NB4 (cell line): ENCODE data around the gene SLC5A4.

Source experiments
- CTCF ChIP-seq: IDR thresholded peaks from one replicate; pipeline ENCODE4 v1.5.1; 2012; ENCODE audit warnings: low read depth, low read length
- MYC ChIP-seq: IDR thresholded peaks from 2 replicates; pipeline ENCODE4 v1.6.1; 2011; ENCODE audit warnings: low read depth, low read length

GRCh38 chr22:32240461-32240860 is 14.7 kb downstream of the SLC5A4 start:
- TF ChIP-seq CTCF (no peak), MYC (no peak)
